ENCODE data around the gene PLEKHJ1. TPM values are rescaled to one million over a fixed set of nuclear protein-coding genes. Genes with fewer than 3 reads are reported as not detected.
"Not testable (repeated sequence)": the region's sequence is repeated elsewhere in the genome, so short reads cannot be mapped to it uniquely, and the experiment has no call there.

The PLEKHJ1 gene
- total RNA-seq, 3 donors from 2014 or later: 44.6 to 52.8 (median 47.4) TPM

DNA sequence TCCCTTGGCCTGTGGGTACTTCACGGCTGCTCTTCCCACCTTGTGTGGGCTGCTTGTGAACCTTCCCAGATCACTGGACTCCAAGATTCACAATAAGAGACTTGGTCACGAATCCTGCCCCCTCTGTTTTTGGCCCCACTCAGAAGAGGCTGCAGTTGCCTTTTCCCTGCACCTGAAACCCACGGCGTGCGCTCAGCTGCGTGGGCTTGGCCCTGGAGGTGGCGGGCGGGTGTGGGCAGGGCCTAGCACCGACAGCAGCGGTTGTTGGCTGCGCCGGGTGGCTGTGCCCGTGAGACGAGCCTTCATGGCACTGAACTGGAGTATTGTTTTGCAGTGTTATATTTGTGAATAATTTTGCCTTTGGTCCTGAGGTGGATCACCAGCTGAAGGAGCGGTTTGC, 33.8 kb downstream of the PLEKHJ1 start:
- Histone ChIP-seq H3K4me3 (no peak overlapping the region), H3K4me1 (no peaks in the 10 kb centered on the region), H3K27me3 (no peaks in the 10 kb centered on the region), H3K9me3 (no peaks in the 10 kb centered on the region), H3K27ac (no peak overlapping the region), H3K36me3 (no peaks in the 10 kb centered on the region)
- TF ChIP-seq POLR2AphosphoS5 (IDR thresholded peaks at IDR 0.05) (no peak), POLR2A (IDR thresholded peaks at IDR 0.05) (no peak)
- TF ChIP-seq, protein P1, sequence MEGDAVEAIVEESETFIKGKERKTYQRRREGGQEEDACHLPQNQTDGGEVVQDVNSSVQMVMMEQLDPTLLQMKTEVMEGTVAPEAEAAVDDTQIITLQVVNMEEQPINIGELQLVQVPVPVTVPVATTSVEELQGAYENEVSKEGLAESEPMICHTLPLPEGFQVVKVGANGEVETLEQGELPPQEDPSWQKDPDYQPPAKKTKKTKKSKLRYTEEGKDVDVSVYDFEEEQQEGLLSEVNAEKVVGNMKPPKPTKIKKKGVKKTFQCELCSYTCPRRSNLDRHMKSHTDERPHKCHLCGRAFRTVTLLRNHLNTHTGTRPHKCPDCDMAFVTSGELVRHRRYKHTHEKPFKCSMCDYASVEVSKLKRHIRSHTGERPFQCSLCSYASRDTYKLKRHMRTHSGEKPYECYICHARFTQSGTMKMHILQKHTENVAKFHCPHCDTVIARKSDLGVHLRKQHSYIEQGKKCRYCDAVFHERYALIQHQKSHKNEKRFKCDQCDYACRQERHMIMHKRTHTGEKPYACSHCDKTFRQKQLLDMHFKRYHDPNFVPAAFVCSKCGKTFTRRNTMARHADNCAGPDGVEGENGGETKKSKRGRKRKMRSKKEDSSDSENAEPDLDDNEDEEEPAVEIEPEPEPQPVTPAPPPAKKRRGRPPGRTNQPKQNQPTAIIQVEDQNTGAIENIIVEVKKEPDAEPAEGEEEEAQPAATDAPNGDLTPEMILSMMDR (IDR thresholded peaks at IDR 0.05): no peak
- DNase-seq (ENCODE audit: low spot score in 2 of 2): no peak
- intact Hi-C loops (cut with DNase I; ENCODE audit: low total_unique reads): no loop called here

DNA sequence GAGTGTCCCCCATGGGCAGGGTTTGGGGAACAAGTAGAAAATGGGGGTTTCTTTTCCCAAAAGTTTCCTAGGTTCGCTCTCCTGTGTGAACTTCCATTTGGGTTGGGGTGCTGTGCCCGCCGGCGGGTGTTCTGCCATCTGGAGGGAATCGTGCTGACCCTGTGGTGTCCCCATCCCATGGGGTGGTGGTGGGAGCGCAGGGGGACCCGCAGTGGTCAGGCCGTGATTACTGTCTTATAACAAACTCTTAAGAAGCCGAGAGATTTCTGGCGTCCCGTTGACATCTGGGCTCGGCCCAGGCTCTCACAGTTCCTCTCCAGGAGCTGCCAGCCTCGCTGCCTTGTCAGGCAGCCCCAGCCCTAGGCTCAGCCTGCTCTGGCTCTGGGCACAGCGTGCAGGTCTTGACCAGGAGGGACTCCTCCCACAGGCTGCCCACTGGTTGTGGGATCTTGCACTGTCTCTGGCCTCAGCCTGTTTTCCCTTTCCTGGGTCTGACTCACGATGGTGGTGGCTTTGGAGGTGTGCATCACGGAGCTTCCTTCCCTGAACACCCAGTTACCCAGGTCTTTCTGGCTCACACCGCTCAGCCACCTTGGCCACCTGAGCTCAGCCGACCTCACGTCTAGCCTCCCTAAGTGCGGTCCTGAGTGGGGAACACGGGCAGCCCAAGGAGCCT, 34.5 kb downstream of the PLEKHJ1 start:
- Histone ChIP-seq H3K36me3 (no peaks in the 10 kb centered on the region), H3K4me3 (no peak overlapping the region)
- no peak for TF ChIP-seq POLR2A (IDR thresholded peaks at IDR 0.05)
- TF ChIP-seq, protein P1 (IDR thresholded peaks at IDR 0.05): no peak
- TF ChIP-seq POLR2AphosphoS5 (IDR thresholded peaks at IDR 0.05): no peak

DNA sequence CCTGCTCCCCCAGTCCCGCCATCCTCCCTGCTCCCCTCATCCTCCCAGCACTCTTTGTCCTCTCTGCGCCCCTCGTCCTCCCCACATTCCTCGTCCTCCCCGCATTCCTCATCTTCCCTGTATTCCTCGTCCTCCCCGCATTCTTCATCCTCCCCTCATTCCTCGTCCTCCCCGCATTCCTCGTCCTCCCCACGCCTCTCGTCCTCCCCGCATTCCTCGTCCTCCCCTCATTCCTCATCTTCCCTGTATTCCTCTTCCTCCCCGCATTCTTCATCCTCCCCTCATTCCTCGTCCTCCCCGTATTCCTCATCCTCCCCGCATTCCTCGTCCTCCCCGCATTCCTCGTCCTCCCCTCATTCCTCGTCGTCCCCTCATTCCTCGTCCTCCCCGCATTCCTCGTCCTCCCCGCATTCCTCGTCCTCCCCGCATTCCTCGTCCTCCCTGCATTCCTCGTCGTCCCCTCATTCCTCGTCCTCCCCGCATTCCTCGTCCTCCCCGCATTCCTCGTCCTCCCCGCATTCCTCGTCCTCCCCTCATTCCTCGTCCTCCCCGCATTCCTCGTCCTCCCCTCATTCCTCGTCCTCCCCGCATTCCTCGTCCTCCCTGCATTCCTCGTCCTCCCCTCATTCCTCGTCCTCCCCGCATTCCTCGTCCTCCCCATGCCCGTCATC, 35.4 kb downstream of the PLEKHJ1 start:
- H3K4me1 ChIP-seq; DNase-seq (ENCODE audit: low spot score in 2 of 2); H3K4me3 ChIP-seq; intact Hi-C loops (cut with DNase I; ENCODE audit: low total_unique reads); H3K27me3 ChIP-seq; H3K27ac ChIP-seq; H3K36me3 ChIP-seq; H3K9me3 ChIP-seq: not testable (repeated sequence)

More for the DNA sequence above, 34.5 kb downstream of the PLEKHJ1 start:
- H3K9me3 ChIP-seq: no peaks in the 10 kb centered on the region
- intact Hi-C loops (cut with DNase I; ENCODE audit: low total_unique reads): no loop called here
- no peaks in the 10 kb centered on the region for H3K4me1 ChIP-seq
- no peak overlapping the region for H3K27ac ChIP-seq
- no peaks in the 10 kb centered on the region for H3K27me3 ChIP-seq
- no peak for DNase-seq (ENCODE audit: low spot score in 2 of 2)

DNA sequence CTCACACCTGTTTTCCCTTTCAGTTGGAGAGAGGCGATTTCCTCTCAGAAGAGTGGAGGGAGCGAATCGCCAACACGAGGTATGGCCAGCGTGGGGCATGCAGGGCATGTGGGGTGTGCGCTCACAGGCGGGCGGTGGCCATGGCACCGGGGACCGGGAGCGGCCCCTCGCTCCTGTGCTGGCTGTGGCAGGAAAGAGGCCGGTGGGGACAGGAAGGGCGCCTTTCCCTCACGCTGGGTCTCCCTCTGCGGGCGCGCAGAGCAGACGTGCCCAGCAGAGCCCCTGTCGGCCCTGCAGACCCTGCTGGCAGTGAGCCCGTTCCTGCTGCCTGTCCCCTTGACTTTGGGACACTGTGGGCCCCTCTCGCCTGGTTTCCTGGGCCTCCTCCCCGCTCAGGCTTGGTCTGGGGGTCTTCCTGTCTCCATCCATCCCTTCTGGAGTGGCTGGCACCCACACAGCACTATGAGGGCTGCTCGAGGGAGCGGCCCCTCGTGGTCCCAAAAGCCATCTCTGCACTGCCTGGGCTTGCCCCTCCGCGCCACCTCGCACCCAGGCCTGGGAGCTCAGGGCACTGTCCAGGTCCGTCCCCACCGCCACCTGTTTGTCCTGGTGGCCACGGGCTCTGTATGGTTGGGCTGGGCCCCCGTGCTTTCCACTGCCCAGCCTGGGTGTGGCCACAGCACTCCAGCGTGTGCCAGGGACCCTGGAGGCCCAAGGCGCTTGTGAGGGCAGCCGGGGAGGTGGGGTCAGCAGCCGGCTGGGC, 36.1 kb downstream of the PLEKHJ1 start:
- Histone ChIP-seq H3K36me3 (no peaks in the 10 kb centered on the region), H3K27me3 (no peaks in the 10 kb centered on the region), H3K27ac (no peak overlapping the region), H3K9me3 (no peaks in the 10 kb centered on the region), H3K4me1 (no peaks in the 10 kb centered on the region), H3K4me3 (no peak overlapping the region)
- intact Hi-C loops (cut with DNase I; ENCODE audit: low total_unique reads): no loop called here
- no peak for DNase-seq (ENCODE audit: low spot score in 2 of 2)
- TF ChIP-seq POLR2AphosphoS5 (IDR thresholded peaks at IDR 0.05): no peak
- no peak for TF ChIP-seq POLR2A (IDR thresholded peaks at IDR 0.05)
- TF ChIP-seq, protein P1 (IDR thresholded peaks at IDR 0.05): no peak

DNA sequence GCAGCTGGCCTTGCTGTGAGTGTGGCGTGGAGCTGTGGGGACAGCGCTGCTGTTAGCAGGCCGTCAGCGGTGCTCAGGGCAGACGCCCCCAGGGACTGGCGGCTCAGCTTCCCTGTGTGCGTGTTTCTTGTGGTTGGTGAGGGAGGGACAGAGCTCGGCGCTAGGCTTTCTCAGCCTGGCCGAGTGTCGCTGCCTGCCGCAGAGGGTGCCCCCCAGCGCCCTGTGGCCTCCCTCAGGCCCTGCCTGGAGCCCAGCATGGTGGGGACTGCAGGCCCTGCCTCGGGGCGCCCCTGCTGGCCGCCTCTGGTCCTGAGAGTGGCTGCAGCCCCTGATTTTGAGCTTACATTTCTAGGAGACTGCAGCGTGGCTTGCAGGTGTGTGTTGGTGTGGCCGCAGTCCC, 36.9 kb downstream of the PLEKHJ1 start:
- H3K27ac ChIP-seq: no peak overlapping the region
- no peak for DNase-seq (ENCODE audit: low spot score in 2 of 2)
- H3K27me3 ChIP-seq: no peaks in the 10 kb centered on the region
- H3K4me1 ChIP-seq: no peaks in the 10 kb centered on the region
- TF ChIP-seq, protein P1 (IDR thresholded peaks at IDR 0.05): no peak
- no peak for TF ChIP-seq POLR2A (IDR thresholded peaks at IDR 0.05)
- no peak for TF ChIP-seq POLR2AphosphoS5 (IDR thresholded peaks at IDR 0.05)
- no peaks in the 10 kb centered on the region for H3K9me3 ChIP-seq
- intact Hi-C loops (cut with DNase I; ENCODE audit: low total_unique reads): no loop called here
- no peaks in the 10 kb centered on the region for H3K36me3 ChIP-seq
- H3K4me3 ChIP-seq: no peak overlapping the region
